ENCODE results near the gene DIDO1. TPM values are rescaled to one million over a fixed set of nuclear protein-coding genes. Genes with fewer than 3 reads are reported as not detected.

Gene DIDO1
- total and polyA plus RNA-seq, 2 of the 13 experiments (the other 11 are each of a cell fraction or from before 2014, with no cell fraction given), result 75.0 to 75.1 TPM

DNA sequence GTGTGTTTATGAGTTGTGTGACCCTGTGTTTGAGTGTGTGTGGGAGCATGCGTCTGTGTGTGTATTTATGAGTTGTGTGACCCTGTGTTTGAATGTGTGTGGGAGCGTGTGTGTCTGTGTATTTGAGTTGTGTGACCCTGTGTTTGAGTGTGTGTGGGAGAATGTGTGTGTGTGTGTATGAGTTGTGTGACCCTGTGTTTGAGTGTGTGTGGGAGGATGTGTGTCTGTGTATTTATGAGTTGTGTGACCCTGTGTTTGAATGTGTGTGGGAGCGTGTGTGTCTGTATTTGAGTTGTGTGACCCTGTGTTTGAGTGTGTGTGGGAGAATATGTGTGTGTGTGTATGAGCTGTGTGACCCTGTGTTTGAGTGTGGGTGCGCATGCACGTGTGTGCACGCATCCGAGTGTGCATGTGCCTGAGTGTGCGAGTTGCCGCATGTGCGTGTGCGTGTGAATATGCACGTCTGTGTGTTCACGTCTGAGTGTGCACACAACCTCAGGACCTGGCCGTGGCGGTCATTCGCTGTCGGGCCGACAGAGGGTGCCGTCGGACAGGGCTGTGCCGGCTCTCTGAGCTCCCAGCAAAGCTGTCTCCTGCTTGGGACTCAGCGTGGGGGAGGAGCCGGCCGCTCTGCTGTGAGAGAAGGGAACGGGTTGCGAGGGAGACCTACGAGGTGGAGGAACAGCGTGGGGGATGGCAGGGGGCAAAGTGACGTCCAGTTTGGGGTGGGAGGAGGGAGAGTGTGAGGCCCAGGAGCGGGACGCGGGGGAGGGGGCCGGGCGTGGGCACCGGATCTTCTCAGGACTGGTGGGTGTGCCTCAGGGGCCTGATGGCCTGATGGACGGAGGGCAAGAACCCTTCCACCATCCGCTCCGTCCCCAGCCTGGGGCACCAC lies 45.9 kb upstream of the DIDO1 start (continued):
- TF ChIP-seq ZNF275 (CRISPR knock-in tag; IDR thresholded peaks at IDR 0.05; ENCODE audit: borderline replicate concordance) (0 out of 2 replicates have a peak, but pooled peaks have one; percentile 33), HNRNPK (IDR thresholded peaks at IDR 0.05; ENCODE audit: low read depth, low read length, poor library complexity, severe bottlenecking) (peak; percentile 48), TOPORS (CRISPR knock-in tag; IDR thresholded peaks at IDR 0.05) (peak; percentile 72; the same call in 1 of the 2 replicates), ZNF580 (CRISPR knock-in tag; IDR thresholded peaks at IDR 0.05; ENCODE audit: borderline replicate concordance, low read depth) (peak; percentile 65; the same call in 1 of the 2 replicates), PRDM15 (CRISPR knock-in tag; IDR thresholded peaks at IDR 0.05) (no peak), ZNF737 (CRISPR knock-in tag; IDR thresholded peaks at IDR 0.05; ENCODE audit: borderline replicate concordance) (peak; percentile 87; the same call in 1 of the 2 replicates), ZNF431 (CRISPR knock-in tag; IDR thresholded peaks at IDR 0.05; ENCODE audit: borderline replicate concordance, low read depth) (peak; percentile 92), ZNF567 (CRISPR knock-in tag; IDR thresholded peaks at IDR 0.05; ENCODE audit: borderline replicate concordance) (peak; percentile 98), CBX5 (CRISPR knock-in tag; IDR thresholded peaks at IDR 0.05; ENCODE audit: borderline replicate concordance) (peak; percentile 85; the same call in 1 of the 2 replicates), HNRNPLL (IDR thresholded peaks at IDR 0.05; ENCODE audit: low read depth, low read length, poor library complexity, severe bottlenecking) (peak; percentile 67), KMT2A (CRISPR knock-in tag; IDR thresholded peaks at IDR 0.05) (peak; percentile 68; the same call in 1 of the 2 replicates), TBL1XR1 (IDR thresholded peaks at IDR 0.05; ENCODE audit: borderline replicate concordance, low read length, partially characterized antibody) (peak; percentile 31), ZNF263 (CRISPR knock-in tag; IDR thresholded peaks at IDR 0.05) (peak; percentile 82), FOXM1 (CRISPR knock-in tag; IDR thresholded peaks at IDR 0.05) (no peak; the same call in 1 of the 2 replicates)
- TF ChIP-seq, protein P1, sequence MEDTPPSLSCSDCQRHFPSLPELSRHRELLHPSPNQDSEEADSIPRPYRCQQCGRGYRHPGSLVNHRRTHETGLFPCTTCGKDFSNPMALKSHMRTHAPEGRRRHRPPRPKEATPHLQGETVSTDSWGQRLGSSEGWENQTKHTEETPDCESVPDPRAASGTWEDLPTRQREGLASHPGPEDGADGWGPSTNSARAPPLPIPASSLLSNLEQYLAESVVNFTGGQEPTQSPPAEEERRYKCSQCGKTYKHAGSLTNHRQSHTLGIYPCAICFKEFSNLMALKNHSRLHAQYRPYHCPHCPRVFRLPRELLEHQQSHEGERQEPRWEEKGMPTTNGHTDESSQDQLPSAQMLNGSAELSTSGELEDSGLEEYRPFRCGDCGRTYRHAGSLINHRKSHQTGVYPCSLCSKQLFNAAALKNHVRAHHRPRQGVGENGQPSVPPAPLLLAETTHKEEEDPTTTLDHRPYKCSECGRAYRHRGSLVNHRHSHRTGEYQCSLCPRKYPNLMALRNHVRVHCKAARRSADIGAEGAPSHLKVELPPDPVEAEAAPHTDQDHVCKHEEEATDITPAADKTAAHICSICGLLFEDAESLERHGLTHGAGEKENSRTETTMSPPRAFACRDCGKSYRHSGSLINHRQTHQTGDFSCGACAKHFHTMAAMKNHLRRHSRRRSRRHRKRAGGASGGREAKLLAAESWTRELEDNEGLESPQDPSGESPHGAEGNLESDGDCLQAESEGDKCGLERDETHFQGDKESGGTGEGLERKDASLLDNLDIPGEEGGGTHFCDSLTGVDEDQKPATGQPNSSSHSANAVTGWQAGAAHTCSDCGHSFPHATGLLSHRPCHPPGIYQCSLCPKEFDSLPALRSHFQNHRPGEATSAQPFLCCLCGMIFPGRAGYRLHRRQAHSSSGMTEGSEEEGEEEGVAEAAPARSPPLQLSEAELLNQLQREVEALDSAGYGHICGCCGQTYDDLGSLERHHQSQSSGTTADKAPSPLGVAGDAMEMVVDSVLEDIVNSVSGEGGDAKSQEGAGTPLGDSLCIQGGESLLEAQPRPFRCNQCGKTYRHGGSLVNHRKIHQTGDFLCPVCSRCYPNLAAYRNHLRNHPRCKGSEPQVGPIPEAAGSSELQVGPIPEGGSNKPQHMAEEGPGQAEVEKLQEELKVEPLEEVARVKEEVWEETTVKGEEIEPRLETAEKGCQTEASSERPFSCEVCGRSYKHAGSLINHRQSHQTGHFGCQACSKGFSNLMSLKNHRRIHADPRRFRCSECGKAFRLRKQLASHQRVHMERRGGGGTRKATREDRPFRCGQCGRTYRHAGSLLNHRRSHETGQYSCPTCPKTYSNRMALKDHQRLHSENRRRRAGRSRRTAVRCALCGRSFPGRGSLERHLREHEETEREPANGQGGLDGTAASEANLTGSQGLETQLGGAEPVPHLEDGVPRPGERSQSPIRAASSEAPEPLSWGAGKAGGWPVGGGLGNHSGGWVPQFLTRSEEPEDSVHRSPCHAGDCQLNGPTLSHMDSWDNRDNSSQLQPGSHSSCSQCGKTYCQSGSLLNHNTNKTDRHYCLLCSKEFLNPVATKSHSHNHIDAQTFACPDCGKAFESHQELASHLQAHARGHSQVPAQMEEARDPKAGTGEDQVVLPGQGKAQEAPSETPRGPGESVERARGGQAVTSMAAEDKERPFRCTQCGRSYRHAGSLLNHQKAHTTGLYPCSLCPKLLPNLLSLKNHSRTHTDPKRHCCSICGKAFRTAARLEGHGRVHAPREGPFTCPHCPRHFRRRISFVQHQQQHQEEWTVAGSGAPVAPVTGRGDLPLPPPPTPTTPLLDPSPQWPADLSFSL (CRISPR knock-in tag; IDR thresholded peaks at IDR 0.05), result peak; percentile 100

Data from HepG2 (cell line).